HG03060 (cell line): ENCODE data around the gene NVL.

Experiments used
- ATAC-seq: cut with Tn5 transposase; IDR thresholded peaks from one replicate; pipeline ENCODE4 v1.9.1; 2021; ENCODE audit warnings: low read depth, moderate number of reproducible peaks; ENCODE audit not compliant: unreplicated experiment

The NVL gene

DNA sequence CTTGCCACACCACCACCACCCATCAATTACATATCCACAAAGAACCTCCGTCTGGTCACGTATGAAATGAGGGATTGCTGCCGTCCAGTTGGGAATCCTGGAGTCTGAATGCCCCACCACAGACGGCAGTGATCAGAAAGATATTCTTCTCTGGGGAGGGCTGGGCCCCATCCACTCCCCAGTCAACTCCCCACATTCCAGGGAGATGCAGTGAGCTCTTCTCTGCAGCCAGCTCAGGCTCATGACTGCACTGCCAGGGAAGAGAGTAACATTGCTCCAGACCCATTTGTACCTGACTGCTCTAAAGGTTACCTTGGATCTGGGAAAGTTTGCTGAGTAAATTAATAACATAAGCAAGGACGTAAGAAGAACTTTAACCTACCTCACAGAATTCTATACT is 128.6 kb downstream of the NVL start:
- ATAC-seq: no peak

GRCh38 chr1:224199679-224200078 is 130.3 kb downstream of the NVL start:
- ATAC-seq: no peak

DNA sequence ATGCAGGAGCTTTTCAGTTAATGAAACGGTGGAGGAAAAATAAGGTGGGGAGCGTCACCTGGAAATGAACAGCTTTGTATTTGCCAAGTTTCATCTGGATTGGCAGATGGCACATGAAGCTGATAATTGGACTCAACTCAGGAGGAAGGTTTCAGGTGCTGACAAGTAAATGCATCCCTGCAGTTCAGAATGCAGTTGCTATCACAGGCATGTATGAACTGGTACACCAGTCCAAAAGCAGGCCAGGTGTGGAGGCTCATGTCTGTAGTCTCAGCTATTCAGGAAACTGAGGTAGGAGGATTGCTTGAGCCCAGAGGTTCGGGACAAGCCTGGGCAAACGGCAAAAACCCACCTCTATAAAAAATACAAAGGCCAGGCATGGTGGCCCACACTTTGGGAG is 131.4 kb downstream of the NVL start:
- no peak for ATAC-seq

GRCh38 chr1:224196813-224197600 is 133.0 kb downstream of the NVL start:
- no peak for ATAC-seq

- ATAC-seq: no peak
Observed at GRCh38 chr1:224193319-224193966, 136.5 kb downstream of the NVL start.

DNA sequence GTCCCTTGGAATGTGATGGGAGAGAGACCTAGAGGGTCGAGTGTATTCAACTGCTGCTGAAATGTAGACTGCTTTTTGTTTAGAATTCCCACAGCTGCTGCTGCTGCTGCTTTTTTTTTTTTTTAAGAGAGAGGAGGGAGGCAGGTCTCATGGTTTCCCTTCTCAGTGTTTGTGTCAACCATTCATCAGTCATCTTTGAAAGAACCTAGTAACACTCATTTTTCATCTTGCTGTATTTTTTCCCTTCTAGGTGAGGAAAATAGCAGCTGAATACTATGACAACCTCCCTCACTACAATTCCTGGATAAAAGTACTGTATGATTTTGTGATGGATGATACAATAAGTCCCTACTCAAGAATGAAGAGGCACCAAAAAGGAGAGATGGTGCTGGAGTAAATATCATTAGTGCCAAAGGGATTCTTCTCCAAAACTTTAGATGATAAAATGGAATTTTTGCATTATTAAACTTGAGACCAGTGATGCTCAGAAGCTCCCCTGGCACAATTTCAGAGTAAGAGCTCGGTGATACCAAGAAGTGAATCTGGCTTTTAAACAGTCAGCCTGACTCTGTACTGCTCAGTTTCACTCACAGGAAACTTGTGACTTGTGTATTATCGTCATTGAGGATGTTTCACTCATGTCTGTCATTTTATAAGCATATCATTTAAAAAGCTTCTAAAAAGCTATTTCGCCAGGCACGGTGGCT is 137.7 kb downstream of the NVL start:
- no peak for ATAC-seq

DNA sequence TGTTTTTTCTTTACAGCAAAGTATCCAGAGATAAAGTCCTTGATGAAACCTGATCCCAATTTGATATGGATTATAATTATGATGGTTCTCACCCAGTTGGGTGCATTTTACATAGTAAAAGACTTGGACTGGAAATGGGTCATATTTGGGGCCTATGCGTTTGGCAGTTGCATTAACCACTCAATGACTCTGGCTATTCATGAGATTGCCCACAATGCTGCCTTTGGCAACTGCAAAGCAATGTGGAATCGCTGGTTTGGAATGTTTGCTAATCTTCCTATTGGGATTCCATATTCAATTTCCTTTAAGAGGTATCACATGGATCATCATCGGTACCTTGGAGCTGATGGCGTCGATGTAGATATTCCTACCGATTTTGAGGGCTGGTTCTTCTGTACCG is 140.4 kb downstream of the NVL start:
- ATAC-seq: no peak

- ATAC-seq: no peak
Observed at GRCh38 chr1:224188286-224188685, 141.7 kb downstream of the NVL start.

- no peak for ATAC-seq
Observed at GRCh38 chr1:224185208-224185607, 144.8 kb downstream of the NVL start.

DNA sequence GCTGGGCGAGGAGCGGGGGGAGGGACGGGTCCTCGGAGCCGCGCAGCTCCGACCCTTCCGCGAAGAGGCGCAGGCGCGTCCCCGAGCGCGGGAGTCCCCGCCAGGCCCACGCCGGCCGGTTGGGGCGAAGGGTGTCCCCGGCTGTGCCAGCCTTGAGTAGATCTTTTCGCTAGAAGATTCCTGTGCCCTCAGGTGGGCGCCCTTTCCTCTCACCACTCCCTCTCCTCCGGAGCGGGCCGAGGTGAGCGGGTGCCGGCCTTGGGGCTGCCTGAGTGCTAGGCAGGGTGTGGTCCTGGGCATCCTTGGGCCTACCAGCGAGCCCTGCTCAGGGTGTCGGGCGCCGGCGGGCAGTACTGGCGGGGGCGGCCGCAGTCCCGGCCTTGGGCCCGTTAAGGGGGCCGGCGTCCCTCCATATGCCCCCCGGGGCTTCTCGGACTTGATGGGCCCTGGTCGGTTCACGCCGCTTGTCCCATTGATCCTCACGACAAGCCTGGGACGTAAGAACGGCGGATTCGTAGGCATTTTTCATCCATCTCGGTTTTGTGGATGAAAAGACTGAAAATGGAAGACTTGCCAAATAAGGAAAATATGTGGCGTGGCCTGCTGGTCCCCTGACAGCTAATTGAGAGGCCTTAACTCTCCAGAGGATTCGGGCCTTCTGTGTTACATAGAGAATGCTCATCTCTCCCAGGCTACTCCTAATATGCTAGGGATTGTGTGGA is 146.2 kb downstream of the NVL start:
- ATAC-seq: peak; percentile 19

DNA sequence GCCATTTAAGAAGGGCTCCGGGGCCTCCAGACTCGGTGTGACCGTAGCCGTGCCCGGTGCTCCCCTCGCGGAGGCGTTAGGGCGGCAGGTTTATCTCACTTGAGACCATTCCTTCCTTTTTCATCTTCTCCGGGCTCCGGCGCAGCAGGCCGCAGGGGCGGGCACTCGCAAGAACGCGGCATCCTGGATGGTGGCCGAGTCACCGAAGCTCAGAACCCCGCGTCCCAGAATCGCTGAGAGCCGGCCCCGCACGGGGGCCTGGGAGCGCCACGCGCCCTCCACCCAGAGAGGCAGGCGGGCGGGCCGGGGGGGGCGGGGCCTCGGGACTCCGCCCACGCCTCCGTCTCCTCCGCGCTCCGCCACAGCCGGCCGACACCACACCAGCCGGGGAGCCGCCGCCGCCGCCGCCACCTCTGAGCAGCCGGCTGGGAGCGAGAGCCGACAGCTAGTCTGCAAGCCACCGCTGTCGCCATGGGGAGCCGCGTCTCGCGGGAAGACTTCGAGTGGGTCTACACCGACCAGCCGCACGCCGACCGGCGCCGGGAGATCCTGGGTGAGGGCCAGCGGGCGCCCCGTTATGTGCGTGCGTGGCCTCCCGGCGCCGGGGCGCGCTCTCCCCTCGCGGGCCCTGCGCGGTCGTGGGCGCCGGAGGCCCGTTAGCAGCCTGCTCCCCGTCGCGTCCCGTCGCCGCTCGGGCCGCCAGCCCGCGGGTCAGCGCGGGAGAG is 146.9 kb downstream of the NVL start, which contains the start of gene DEGS1:
Gene DEGS1 (plus strand): TSS at position 375 of the 725 bp plus-strand sequence. CDS start 97 bp downstream, at position 472.
- ATAC-seq: peak; percentile 23

- peak; percentile 69 for ATAC-seq
Observed at GRCh38 chr1:224182057-224182865, 147.7 kb downstream of the NVL start.

DNA sequence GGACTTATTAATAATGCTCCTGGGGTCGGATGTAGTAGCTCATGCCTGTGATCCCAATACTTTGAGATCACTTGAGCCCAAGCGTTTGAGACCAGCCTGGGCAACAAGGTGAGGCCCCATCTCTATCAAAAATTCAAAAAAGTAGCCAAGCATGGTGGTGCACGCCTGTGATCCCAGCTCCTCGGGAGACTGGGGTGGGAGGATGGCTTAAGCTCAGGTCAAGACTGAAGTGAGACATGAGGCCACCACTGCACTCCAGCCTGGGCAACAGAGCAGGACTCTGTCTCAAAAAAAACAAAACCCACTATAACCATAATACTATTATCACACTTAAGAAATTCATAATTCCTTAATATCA is 148.5 kb downstream of the NVL start:
- no peak for ATAC-seq

DNA sequence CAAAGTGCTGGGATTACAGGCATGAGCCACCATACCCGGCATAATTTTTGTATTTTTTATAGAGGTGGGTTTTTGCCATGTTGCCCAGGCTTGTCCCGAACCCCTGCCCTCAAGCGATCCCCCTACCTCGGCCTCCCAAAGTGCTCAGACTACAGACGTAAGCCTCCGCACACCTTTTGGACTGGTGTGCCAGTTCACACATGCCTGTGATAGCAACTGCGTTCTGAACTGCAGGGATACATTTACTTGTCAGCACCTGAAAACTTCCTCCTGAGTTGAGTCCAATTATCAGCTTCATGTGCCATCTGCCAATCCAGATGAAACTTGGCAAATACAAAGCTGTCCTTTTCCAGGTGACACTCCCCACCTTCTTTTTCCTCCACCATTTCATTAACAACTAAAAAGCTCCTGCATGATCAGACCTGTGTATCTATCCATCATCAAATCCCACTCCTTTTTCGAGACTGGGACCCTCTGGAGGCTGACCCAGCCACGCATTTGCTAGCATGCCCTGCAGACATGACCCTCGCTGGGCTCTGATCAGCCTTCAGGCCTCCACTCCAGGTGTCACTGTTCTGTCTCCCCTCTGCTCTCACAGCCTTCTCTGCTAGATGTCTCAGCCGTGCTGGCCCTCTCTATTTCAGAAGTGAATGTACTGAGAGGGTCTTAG is 149.1 kb downstream of the NVL start:
- no peak for ATAC-seq

- ATAC-seq: no peak
Observed at GRCh38 chr1:224178894-224179293, 151.1 kb downstream of the NVL start.

- no peak for ATAC-seq
Observed at GRCh38 chr1:224177356-224177999, 152.5 kb downstream of the NVL start.
